ENCODE data around the gene MYO18B.
"Not testable (repeated sequence)": the region's sequence is repeated elsewhere in the genome, so short reads cannot be mapped to it uniquely, and the experiment has no call there.

Gene MYO18B

DNA sequence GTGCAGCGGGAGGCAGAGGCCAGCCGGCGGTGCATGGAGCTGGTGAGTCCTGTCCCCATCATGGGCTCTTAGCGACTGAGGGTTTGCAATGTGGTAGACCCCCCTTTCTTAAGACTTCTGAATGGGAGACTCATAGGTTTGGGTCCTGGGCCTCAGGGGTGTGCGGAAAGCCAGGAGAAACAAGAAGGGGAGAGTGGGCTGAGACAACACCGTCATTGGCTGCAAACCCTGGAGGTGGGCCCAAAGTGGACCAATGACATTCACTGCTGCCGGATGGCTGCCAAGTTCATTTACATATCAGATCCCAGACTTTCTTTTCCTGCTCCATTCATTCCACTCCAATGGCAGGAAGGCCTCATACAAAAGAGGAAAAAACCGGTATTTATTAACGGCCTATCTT lies 213.3 kb downstream of the MYO18B start:
- DNase-seq, result no peak

DNA sequence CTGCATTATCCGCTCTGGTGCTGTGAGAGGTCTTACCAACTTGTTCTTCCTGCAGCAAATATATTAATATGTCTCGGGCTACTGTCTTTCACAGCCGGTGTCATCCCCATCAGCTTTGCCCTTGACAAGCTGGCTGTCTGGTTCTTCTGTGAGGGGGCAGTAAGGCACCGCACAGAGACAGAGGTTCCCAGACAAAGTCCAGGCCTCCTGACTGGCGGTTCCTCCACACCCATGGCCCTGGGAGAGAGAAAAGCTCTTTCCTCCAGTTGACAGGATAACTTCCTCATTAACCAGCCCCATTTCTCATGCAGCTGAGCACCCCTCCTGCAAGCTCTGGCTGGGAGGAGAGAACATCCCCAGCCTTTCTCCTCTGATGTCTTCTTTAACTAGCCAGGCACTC lies 214.8 kb downstream of the MYO18B start:
- no peak for DNase-seq

DNA sequence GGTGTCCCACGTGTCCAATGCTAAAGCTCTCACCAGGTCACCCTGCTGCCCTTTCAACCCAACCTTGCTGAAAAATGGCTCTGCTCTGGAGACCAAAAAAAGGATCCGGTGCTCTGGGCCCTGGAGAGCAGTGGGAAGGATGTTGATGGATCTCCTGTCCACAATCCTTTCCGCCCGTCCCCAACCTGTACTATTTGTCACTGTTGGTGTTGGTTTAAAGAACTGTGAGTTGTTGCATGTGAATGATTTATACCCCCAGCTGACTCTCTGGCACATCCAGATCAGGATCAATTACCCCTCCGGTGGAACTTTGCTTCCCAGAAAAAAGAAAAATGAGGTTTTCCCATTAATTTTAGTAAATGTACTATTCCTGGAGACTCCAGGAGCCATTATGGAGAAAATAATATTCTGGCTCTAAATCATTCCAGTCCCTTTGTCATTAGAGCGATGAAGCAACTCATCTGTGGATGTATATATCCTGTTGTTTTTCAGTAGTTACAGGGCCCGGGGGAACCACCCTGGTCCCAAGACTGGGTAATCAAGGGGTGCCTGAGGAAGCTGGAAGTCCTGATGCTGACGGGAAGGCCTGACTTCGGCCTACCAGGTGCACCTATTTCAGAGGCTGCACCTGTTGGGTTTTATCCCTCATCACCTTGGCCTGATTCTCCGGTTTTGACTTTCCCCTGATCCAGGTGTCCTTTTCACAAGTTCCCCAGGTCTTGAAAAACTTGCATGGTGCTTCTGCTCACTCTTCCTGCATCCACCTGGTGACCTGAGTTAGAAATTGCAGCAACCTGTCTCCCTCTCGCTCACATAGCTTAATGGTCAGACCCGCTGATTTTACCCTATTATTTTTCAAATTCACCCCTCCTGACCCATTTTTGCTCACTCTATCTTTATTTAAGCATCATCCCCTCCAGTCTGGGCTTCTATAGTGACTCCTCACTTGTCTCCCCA lies 218.1 kb downstream of the MYO18B start:
- DNase-seq, result no peak

DNA sequence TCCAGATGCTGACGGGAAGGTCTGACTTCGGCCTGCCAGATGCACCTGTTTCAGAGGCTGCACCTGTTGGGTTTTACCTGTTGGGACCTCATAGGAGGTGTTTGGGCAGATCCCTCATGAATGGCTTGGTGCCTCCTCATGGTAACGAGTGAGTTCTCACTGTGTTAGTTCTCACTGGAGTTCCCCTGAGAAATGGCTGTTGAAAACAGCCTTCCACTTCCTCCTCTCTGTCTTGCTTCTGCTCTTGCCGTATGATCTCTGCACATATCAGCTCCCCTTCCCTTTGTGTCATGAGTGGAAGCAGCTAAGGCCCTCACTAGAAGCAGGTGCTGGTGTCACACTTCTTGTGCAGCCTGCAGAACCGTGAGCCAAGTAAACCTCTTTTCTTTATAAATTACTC lies 219.7 kb downstream of the MYO18B start:
- DNase-seq, result no peak

DNA sequence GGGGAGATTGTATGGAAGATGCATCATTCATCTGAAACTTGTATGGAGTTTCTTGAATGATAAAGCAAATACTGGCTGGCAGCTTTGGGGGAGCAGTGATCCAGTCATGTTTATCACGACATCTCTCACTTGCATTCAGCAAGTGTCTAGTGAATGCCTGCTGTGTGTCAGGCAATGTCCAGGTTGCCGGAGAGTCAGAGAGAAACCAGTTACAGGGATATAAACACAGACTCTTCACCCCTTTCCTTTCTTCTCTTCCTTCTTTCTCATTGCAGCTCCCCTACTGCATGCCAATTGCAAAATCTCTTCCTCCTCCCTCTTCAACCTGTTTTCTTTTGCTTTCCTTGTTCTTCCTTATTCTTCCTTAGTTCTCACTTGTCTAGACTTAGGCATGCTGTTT lies 220.7 kb downstream of the MYO18B start:
- DNase-seq, result no peak

DNA sequence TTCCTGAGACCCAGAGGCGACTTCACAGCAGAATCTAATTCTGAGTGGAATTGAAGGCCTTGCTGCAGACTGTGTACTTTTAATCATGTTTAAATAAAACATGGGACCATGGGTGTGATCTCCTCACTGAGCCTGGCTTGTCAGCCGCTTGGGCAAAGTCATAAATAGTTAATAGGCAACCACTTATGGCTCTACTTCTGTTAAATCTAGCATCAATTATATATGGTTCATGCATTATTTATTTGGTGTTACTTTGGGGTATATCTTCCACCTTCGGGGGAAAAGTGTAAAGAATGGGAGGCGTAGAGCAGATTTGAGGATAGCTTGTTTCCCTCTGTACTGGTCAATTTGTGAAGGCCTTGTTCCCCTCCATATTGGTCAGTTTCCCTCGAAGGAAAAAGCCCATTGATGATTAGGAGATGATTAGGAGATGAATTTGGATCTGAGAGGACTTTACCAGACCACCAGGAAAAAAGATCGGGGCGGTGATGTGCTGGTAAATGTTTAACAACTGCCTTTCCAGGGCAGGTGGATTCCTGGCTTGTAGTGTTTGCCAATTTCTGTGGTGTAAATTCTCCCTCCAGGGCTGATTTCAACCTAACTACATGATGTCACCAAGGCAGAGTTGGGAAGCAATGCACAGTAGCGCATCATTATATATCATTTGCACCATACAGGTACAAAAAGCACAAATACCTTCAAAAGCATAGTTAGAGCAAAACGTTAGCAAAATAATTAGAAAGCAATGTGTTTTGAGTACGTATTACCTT lies 223.2 kb downstream of the MYO18B start:
- no peak for DNase-seq

DNA sequence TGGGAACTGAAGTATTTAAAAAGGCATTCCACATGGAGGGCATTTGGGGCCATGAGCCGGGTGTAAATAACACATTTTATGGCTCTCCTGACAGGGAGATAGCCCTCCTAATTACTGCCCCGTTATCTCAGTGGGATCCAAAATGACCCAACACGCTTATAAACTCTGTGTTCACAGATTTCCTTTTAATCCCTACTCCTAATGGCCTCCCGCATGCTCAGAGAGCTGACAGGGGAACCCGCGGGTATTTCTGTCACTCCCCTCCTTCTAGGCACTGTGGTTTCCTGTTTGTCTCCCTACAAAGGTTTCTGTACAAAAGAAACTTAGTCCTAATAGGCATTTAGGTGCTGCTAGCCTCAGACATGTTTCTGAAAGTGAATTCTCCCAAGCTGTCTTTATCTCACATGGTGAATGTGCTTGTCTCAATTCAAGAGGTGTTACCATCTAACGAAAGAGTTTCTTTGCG lies 224.5 kb downstream of the MYO18B start:
- DNase-seq, result no peak

DNA sequence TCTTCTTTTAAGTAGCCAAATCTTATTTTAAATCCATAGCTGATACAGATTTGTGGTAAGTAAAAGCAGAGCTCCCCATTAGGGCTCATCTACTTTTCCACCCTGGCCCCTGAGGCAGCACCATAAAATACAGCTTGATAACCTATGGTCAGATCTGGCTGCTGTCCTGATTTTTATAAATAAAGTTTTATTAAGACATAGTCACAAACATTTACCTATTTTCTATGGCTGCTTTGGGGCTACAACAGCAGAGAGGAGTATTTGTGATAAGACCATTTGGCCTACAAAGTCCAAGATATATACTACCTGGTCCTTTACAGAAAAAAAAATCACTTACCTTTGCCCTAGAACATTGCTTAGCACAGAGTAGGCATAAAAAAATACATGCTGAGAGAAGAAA lies 227.3 kb downstream of the MYO18B start:
- no peak for DNase-seq

DNA sequence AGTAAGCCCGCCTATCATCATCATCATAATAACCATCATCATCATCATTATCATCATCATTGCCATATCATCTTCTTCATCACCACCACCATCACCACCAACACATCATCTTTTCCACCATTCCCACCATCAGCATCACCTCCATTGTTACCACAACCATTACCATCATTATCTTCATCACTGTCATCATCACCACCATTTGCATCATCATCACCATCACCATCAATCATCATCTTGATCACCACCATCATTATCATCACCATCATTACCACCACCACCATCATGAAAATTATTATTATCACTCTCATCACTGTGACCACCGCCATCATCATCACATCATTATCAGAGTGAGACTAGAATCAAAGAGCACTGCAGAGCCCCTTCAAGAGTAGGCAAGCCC lies 227.9 kb downstream of the MYO18B start:
- no peak for DNase-seq

DNA sequence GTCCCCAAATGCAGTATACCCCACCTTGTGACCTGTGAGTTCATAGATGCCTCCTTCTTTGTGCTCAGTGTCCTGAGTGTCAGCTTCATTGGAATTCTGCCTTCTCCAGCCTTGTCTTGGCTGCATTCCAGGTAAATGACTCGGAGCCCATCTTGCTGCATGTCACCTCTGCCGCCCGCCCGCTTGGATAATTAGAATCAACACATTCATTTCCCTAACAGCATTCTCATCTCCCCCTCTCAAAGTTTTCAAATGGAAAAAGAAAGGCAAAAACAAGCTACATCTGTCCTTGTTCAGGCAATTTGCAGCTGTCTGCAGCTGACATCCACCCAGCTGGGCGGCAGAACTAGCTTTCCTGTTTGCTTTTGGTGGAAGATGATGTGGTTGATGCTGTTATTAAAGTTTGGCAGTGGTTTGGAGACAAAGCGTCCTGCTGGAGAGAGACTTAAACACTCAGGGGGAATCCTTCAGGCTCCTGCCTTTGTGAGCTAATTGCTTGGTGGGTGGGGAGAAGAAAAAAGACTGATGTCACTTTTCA lies 228.5 kb downstream of the MYO18B start:
- DNase-seq, result no peak

DNA sequence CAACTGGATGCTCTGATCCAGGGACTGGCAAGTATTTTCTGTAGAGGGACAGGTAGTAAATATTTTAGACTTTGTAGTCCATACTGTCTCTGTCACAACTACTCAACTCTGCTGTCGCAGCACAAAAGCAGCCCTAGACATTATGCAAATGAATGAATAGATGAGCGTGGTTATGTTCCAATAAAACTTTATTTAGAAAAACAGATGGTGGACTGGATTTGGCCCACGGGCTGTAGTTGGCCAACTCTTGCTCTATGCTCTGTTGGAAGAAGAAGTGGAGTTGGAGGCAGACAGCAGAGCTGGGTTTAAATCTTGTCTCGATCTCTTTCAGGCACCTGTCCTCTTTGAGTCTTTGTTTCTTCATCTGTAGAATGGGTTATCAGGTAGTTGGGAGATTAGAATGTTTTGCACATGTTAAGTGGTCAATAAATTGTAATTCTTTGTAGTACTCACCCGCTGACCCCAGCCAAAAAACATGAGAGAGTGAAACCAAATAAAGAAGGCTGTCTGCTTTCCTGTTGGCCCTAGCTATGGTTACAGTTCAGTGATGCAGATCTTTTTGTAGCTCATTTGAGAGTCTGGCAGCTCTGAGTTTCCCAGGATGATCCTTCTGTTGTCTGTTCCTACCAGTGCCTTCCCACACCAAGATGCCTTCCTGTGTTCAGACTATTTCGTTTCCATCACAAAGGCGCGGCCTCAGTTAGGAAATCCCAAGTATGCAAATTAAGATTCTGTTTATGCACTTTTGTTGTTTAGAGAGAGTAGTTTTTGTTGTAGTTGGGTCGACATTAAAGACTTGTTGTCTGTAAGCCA lies 229.2 kb downstream of the MYO18B start:
- DNase-seq, result no peak

DNA sequence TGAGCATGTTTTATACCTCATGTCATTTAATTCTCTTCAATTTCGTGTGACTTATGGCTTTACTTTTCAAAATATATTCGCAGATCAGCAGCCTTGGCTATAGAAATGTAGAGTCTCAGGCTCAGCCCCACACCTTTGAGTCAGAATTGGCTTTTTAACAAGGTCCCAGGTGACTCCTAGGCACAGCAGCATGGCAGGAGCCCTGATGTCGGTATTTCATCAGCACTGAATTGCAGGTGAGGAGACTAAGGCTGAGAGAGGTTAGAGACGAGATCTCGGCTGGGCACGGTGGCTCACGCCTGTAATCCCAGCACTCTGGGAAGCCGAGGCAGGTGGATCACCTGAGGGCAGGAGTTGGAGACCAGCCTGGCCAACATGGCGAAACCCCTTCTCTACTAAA lies 230.4 kb downstream of the MYO18B start:
- DNase-seq, result no peak

DNA sequence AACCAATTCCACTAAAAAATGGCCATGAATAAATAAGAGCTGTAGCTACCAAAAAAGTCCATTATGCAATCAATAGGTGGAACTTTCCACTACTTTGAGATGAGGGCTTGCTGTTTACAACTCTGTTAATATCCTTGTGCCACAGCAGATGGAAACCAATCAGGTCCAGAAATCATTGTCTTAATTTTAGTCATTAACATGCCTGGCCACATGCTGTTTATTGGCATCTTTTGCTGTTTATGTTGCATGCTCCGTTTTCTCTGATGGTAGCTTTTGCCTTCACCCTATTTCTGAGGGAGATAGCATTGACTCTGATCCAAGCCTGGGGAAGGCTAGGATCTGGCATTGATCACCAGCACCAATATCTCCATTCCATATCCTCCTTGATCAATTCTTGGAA lies 234.4 kb downstream of the MYO18B start:
- no peak for DNase-seq

DNA sequence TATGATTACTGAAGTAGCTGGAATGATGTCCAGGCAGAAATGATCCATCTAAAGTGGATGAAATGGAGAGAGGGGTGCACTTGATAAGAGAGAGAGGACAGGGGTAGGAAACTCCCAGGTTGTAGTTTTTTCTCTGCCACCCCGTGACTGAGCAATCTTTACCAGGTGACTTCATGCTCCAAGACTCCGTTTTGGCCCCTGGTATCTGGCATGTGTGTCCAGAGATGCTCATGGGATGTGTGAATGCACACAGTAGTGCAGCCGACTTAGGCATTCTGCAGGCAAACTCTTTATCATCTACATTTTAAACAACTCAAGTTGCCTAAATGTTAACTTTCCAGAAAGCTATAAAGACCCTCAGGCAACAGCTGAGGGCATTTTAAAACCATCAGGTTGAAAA lies 238.0 kb downstream of the MYO18B start:
- DNase-seq, result no peak

DNA sequence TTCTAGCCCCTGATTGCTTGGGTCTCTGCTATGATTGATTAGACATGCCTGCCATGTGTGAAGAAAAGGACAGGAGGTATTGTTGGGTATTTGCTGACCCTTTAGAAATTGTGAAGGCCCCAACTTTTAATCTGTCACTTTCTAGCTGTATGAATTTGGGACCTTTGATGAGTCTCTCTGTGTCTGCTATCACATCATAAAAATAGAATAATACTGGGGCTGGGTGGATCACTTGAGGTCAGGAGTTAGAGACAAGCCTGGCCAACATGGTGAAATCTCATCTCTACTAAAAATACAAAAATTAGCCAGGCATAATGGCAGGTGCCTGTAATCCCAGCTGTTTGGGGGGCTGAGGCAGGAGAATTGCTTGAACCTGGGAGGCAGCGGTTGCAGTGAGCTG lies 242.9 kb downstream of the MYO18B start:
- not testable (repeated sequence) for DNase-seq

DNA sequence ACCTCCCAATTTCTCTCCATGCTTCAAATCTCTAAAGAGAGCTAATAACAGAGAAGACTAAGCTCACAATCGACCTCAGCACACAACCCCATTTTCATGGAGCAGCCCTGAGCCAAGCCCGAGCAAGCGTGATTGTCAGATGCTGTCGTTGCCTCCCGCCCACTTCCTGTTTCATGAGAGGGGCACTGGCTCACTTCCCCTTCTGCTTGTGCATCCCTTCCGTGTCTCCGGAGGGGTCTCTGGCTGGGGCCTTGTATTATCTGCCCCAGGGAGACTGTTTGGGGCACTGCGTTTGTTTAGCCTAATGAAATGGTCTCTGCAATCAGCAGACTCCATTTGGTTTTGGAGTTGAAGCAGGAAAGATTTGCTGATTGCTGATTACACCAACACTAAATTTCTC lies 246.0 kb downstream of the MYO18B start:
- no peak for DNase-seq

DNA sequence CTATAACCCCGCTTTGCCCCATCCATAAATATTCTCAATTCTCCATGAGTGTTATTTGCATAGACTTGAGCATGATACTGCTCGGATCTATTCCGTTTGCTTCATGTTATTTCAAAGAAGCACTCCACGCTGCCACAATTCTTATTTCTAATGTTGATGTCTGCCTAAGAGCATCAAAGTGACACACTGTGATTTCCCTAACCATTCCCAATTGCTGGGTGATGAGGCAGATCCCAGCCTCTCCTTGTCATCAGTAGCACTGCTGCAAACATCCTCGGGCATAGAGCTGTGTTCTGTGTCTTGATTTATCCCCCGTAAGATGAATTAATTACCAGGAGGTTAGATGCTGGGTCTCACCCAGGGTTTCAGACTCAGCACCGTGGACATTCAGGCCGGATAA lies 249.0 kb downstream of the MYO18B start:
- no peak for DNase-seq

DNA sequence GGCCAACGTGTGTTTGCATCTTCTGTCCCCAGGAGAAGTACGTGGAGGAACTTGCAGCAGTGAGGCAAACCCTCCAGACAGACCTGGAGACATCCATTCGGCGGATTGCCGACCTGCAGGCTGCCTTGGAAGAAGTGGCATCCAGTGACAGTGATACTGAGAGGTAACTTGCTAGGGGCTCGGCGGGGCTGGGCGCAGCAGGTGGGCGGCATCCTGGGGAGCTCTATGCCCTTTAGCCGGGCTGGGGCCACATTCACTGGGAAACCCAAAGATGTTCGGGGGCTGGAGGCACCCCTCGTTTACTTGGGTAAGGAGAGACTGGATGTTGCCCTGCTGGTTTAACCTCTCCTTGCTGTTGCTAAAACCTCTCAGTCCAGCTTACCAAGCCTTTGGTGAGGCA lies 250.3 kb downstream of the MYO18B start:
- DNase-seq, result no peak

DNA sequence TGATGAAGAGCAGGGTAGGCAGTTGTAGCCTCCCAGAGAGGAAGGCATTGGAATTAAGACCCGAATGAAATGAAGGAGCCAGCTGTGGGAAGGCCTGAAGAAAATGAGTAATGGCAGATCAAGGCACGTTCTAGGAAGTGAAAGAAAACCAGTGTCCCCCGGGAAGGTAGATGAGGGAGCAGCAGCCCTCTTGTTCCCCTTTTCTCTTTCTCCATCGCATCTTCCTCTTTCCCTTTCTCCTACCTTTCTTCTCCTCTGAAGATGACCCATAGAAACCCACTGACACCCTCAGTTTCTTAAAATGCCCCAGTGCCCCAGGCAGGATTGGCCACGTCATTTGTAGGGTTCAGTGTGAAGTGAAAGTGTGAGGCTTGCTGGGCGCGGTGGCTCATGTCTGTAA lies 254.7 kb downstream of the MYO18B start:
- DNase-seq, result no peak

DNA sequence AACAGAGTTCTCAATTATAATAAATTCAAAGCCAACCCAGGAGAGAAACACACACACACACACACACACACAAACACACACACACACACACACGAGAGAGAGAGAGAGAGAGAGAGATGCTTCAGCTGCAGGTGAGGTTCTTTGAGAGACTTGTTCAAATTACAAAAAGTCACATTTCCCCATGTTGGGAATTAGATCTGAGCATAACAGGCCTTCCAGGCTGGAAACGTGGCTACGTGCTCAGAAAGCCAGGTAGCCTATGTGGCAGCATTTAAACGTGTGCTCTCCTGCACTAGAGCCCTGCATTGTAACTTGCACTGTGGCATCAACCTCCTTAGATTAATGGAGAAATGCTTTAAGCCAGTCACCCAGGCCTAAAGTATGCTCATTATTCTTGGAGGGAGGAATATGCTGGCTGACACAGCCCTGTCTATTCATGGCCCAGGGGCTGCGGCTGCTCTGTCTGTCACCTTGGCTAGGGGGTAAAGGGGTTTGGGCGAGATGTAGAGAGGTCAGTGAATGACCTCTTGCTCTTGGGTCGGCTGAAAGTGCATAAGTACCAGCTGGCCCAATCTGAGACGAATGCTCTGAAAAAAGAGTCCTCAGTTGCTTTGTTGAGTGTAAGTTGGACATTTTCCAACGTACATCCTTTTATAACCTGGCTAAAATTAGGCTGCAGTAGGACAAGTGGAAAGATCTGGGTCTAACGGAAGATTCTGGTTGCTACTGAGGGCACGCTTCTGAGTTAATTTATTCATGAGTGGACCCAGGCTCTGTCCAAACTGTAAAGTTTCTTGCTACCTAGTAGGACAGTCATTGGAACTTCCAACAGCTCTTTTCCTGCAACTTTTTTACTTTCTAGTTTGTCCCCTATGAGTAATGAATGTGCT lies 256.1 kb downstream of the MYO18B start:
- DNase-seq, result no peak

DNA sequence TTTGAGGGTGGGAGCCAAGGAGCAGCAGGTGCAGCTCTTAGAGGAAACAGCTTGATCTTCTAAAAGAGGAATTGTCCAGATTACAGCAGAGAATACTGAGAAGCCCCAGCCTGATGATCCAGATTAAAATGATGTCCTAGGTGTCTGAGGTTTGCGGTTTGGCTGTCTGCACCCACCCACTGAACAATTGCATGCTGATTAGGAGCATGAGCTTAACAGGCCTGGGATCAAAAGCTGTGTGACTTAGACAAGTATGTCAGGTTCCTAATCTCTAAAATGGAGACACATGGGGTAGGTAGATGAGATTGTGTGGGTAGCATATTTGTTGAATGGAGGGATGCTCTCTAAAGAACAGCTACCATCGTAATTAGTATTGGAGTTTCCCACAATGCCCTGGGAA lies 260.5 kb downstream of the MYO18B start:
- DNase-seq, result no peak

DNA sequence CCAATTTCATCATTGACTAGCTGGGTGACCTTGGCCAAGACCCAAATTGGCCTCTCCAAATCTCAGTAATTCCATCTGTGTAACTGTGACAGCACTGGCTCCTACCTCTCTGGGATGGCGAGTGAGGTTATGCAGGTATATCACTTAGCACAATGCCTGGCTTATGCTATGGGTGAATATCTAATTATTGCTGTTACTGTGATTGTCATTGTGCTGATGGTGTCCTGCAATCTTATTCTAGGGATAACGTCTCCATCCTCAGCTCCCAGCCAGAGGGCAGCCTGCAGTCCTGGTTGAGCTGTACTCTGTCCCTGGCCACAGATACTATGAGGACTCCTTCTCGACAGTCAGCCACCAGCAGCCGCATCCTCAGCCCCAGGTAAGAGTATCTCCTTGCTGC lies 262.5 kb downstream of the MYO18B start:
- no peak for DNase-seq
